HG02678 (cell line): ENCODE measurements around the gene MTHFD2.
"Not testable (repeated sequence)": the region's sequence is repeated elsewhere in the genome, so short reads cannot be mapped to it uniquely, and the experiment has no call there.

Experiments used
- ATAC-seq: cut with Tn5 transposase; IDR thresholded peaks from one replicate; pipeline ENCODE4 v1.9.1; 2021; ENCODE audit warnings: mild to moderate bottlenecking, moderate library complexity; ENCODE audit not compliant: unreplicated experiment

The MTHFD2 gene

DNA sequence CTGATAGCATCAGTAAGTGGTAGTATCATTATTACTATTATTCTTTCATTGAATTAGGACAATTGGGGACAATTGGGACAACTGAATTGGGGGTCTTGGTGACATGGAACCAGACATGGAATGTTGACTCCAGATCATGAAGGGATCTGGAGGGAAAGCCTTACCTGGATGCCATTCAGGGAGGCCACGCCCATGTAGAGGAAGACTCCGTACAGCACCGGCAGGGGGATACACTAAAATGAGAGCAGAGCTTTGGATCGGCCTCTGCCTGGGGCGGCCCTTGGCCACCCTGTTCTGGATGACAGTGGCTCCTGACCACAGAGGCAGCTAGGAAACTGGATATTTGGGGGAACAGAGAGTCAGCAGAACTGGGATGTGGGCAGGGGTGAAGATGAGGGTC, 29.2 kb downstream of the MTHFD2 start:
- ATAC-seq: no peak

DNA sequence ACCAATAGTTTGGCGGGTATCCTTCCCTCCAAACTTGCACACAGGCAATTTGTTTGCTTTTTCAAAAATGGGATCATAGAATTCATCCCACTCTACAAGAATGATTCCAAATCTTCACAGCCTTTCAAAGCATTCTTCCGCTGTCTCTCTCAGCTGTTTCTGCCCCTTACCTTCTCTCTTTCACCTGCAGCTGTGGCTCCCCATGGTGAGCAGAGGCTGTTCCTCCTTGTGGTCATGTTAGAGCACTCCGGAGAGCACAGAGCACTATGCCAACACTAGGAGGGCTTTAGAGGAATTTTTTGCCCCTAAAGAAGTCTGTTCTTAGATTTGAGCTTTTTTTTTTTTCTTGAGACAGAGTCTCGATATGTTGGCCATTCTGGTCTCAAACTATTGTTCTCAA, 30.4 kb downstream of the MTHFD2 start:
- ATAC-seq: no peak

DNA sequence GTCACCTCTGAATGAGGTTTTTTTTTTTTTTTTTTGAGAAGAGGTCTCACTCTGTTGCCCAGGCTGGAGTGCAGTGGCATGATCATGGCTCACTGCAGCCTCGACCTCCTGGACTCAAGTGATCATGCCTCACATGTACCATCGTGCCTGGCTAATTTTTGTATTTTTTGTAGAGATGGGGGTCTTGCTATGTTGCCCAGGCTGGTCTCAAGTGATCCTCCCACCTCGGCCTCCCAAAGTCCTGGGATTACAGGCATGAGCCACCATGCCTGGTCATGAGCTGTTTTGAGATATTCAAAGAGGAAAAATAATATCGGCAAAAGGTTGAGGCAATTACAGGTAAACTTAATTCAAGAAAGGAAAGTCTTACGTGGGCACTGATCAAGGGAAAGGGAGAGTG, 31.4 kb downstream of the MTHFD2 start:
- not testable (repeated sequence) for ATAC-seq

DNA sequence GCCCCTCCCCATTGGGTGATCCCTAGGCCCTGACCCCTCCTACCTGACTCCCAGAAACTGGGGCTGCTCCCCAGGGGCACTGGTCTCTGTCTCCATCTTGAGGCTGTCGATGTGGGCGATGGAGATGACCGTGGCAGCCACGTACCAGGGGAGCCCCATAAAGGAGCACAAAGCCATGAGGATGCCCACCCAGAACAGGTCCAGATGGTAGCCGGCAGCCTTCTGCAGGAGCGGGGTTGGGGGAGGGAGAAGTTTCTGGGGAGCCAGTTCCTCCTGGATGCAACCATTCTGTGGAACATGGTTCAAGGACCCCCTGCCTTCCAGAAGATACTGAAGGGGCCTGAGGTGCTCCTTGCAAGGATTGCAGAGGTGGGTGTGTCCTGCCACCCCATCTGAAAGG, 34.0 kb downstream of the MTHFD2 start:
- ATAC-seq: no peak

DNA sequence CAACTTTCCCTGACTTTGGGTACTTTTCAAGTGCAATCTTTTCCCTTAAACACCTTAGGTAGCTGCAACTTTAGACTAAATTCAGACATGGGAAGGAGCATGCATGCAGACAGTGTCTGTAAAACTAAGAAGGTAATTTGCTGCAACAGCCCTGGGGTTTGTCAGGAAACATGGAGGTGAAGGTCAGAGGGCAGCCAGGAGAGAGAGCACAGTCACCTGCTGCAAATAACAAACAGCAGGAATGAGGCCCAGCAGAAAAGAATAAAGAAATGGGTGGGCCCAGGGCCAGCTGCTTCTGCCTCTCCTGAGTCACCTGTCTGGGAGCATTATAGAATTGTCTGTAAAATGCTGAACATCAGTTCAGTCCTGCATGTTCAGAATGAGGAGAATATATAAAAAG, 35.2 kb downstream of the MTHFD2 start:
- ATAC-seq: no peak

DNA sequence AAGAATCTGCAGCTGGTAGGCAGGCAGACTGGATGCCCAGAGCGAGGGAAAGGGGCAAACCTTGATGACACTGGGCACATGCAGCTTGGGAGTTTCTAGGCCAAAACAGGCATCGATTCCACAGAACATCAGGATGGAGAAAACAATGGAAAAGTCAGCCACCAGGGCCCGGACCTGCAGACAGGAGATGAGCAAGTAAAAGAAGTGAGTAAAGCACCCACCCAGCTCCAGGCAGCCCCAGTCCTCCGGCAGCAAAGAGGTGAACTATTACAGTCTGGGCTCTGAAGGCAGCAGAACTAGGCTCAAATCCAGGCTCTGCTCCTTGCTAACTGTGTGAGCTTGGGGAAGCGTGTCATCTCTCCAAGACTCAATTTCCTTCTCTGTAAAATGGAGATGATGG, 36.6 kb downstream of the MTHFD2 start:
- no peak for ATAC-seq

DNA sequence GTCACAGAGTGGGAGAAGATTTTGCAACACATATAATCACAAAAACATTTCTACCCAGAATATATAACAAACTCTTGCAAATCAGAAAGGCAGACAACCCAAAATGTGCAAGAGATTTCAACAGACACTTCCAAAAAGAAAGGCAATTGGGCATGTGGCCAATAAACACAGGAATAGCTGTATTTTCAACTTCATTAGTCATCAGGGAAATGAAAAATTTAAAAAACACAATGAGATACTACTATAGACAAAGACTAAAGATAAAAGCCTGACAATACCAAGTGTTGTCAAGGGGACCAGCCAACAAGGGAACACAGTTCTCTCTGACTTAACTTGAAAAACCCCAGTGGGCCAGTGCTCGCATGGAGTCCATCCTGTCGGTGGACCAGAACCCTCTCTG, 40.5 kb downstream of the MTHFD2 start:
- ATAC-seq: no peak

DNA sequence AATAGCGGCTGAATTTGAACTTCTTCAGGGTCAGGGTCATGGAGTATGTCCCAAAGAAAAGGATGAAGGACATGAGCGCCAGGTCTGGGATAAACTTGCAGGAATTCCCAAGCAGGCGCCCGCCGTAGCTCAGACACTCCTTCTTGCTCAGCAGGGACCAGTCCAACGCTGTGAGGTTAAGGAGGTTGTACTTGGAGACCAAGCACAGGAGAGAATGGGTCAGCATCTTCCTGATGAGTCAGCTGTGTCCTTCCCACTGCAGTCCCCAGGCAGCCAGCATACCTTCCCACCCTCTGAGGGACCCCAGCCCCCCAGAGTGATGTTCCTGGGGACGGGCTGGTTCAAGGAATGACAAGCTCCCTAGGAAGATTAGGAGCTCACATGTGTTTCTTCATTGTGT, 40.9 kb downstream of the MTHFD2 start:
- no peak for ATAC-seq

DNA sequence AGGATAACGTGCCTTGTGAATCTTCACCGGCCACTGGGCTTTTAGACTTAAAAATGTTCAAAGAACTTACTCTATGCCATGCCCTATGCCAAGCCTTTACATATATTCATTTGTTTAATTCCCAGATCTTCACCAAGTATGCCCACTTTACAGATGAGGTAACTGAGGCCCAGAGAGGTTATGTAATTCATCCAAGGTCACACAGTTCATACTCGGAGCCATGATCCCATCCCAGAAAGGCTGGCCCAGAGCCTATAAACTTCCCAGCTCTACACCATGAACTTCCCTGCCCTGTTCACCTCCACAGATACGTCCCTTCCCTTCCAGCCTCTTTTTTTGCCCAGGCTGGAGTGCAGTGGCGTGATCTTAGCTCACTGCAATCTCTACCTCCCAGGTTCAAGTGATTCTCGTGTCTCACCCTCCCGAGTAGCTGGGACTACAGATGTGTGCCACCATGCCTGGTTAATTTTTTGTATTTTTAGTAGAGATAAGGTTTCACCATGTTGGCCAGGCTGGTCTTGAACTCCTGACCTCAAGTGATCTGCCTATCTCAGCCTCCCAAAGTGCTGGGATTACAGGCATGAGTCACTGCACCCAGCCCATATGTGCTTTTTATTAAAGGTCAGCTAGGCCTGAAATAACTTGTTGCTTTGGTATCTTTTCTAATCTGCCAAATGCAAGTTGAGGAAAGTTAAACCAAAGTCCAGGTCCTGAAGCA, 44.1 kb downstream of the MTHFD2 start:
- ATAC-seq: no peak

DNA sequence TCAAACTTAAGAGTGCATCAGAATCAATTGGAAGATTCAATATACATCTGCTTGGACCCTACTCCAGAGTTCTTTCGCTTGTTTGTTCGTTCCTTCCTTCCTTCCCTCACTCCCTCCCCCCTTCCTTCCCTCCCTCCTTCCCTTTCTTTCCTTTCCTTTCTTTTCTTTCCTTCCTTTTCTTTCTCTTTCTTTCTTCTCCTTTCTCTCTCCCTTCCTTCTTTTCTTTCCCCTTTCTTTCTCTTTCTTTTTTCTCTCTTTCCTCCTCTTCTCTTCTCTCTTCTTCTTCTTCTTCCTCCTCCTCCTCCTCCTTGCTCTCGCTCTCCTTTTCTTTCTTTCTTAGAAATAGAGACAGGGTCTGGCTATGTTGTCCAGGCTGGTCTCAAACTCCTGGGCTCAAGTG, 45.9 kb downstream of the MTHFD2 start:
- ATAC-seq: no peak

DNA sequence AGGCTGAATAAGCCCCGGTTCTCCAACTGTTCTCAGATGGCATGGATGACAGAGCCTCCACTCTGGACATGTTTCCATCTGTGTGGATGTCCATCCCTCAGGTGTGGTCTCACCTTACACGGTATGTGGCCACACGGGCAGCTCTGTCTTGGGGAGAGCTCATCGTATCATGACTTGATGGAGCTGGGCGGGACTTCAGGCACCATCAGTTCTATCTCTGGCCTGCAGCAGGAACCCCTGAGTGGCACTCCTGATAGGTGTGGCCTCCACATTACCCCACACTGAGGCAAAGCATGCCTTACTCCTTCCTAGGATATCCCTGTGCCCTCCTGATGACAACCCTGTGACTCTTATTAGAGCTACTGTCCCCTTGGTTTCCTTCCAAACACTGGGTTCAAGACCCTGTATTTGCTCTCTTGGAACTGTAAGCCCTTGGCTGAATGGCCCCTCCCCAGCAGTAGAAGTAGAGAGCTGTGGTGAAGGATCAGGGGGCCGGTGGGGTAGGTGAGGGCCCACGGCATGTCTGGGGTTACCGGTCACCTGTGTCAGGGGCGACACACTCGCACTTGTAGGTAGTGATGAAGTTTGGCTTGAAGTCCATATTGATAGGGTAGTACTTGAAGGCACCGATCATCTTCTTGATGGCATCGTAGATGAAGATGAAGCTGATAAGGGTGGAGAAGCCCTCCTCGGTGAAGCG, 48.2 kb downstream of the MTHFD2 start:
- ATAC-seq: no peak

DNA sequence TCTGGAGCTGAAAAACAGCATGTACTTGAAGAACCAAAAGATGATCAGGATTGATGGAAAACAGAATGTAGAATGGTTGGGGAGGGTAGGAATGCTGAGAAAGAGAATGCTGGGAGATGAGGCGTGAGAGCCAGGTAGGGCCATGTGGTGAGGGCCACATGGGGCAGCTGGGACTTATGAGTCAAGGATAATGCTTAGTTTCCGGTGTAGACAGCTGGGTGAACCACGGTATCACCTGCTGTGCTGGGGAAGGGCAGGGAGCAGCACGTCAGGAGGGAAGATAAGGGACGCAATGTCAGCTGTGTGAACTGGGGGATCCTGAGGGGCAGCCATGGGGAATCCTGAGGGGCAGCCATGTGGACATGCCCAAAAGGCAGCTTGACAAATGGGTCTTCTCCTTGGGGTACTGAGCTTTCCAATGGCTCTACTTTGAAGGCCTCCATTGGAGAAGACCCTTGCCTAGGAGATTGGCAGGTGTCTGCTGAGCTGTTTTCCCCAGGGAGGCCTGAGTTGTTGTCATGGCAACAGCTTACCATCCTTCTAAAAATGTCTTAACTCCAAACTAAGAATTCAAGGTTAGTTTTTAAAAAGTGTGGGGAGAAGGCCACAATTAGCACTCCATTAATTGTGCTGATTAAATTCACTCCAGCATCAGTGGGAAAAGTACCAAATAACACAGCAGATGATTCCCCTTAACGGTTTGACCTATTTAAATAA, 51.1 kb downstream of the MTHFD2 start:
- ATAC-seq: no peak

DNA sequence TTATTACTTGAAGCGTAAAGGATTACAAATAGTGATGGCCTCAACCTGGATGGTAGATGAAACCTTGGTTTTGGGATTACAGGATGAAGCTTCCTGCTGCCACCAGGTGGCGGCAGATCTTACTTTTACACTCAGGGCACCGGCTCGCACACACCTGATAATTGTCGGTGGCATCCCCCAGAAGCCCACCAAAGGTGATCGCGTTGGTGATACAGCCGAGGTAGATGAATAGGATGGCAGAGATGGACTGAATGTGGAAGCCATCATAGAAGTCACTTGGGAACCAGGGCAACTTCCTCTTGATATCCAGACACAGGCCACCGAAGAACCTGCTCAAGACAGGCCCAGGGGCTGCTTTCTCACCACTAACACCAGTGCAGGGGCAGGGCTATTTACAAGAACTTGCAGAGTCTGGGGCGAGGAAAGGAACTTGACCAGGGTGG, 51.8 kb downstream of the MTHFD2 start:
- ATAC-seq: no peak

DNA sequence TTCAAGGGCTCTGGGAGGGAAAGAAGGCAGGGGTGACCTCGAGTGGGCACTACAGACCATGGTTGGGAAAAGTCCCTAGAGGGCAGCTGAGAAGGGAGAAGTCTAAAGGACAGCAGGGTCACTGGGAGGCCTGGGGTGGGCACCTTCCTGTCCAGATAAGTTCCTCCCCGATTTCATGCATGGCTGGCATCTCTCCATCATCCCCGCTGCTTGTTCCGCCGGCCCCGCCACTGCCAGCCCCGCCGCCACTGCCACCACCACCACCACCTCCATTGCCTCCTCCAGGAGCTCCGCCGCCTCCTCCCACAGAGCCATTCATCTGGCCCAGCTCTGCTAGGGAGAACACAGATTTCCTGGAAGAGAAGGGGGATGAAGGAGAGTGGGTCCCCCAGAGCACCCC, 53.6 kb downstream of the MTHFD2 start:
- ATAC-seq: no peak

DNA sequence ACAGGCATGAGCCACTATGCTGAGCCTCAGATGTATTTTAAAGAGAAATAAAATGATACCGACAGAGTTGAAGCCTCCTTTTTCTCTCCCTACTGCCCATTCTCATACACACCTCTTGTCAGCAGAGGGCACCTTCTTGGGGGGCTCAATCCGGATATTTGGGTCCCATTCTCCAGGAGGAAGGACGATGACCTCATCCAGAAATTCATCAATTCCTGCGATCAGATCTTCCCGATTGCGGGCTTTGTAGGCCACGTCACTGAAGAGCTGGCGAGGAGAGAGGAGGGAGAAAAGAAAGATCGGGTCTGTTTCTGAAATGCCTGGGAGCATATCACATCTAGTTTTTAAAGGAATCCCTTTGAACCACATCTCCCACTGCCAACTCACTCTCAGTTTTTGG, 54.4 kb downstream of the MTHFD2 start:
- no peak for ATAC-seq

DNA sequence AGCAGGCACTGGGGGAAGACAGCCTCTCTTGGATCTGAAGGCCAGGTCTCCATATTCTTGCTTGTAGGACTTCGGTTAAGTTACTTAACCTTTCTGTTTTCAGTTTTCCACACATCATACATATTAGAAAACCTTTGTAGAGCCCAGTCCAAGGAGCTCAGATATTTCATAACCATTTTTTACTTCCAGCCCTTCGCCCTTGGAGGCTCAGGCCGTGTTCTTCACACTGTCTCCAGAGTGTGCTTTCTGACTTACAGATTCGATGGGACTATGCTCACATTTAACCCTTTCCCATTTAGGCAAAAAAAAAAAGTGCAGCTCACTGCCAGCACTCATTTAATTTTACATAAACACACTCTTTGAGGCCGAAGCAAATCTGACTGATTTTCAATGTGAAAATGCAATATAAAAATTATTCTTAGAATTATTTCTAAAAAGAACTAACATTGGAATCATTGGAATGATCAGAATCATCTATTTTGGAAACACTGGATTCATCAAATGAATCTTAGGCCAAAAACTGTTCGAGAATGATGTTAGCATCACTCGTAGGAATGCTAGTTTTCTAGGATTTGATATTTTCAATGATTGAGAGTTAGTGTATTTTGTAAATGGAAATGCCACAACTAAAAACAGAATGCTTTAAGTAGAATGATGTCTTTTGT, 55.0 kb downstream of the MTHFD2 start:
- no peak for ATAC-seq

DNA sequence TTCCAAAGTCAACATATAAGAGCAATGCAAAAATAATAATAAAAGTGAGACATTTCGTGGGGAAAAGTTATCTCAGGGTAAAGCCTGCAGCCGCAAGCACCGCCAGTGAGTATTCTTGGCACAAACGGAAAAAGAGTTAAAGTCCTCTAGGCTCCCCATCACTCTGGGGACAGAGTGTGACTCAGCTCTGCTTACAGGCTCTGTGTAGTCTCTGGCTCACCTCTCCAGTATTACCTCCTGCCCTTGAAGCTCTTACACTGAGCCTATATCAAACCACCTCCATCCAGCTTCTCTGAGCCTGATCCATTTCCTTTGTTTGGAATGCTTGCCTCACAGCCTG, 55.5 kb downstream of the MTHFD2 start:
- no peak for ATAC-seq

DNA sequence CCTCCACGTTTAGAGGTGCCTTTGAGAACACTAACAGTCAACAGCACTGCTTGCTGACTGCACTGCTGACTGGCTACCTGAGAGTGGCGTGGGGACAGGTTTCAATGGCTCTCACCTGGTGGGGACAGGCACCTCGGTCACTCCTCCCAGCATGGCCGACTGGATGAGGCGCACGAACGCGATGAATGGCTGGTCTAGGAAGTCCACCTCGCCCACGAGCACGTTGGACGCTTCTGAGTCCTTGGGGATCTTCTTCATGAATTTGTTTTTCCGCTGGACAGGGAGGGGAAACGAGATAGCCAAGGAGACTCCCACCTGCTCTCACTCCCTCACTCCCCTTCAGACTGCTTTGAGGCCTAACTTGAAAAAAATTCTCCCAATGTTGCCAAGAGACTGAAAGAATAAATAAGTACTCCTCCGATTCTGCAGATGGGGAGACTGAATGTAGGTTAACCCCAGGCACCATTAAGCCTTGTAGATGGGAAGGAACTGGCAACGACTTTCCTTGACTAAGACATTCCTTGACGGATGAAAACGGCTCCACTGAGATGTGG, 57.3 kb downstream of the MTHFD2 start:
- no peak for ATAC-seq

DNA sequence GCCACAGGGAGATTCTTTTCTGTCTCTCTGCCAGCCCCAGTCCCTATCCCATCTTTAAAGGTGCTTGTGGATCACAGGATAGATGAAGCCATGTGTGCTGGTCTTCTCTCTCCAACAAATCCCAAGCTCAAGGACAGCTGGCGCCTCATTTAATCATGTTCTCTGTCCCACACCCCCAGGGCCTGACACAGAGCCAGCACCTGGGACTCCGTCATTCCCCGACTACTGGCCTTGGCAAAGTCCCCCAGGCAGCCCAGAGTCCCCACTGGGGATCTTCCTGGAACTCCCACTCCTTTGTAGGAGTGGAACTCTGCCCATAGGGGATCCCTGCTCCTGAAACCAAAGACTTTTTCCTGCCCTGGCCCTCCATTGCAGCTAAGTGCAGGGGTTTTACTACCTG, 60.8 kb downstream of the MTHFD2 start:
- no peak for ATAC-seq

DNA sequence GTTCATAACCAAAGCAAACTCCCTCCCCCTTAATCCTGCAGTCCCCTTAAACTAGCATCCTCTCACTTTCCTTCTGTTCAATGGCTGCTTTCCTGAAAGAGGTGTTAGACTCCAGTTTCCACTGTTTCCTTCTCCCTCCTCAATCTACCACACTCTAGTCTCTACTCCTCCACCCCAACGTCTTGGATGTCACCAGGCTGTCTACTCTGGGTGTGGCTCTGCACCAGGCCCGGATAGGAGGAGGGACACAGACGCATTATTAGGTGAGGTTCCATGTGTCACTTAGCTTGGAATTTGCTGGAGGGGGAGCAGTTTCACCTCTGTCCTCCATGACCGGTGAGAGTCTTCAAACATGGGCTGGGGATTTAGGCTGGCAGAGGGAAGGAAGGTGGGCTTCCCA, 61.3 kb downstream of the MTHFD2 start:
- no peak for ATAC-seq

DNA sequence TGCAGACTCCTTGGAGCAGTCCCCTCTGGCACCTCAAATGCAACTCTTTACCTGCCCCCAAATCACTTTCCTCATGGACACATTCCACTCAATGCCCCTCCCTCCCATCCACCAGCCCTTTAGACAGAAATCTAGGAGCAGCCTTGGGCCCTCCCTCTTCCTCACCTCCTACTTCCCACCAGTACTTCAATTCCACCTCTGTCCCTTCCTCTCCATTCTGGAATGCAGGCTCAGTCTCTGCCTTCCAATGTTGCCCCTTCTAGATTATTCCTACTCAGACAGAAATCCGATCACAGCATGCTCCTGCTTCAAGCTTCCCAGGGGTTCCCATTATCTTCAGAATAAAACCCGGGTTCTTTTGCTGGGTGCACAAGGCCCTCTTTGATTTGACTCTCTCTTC, 62.1 kb downstream of the MTHFD2 start:
- no peak for ATAC-seq
